Right atrium auricular region (tissue), 2 donors: Measurements from ENCODE around the gene EIF3K. TPM values are rescaled to one million over a fixed set of nuclear protein-coding genes. Genes with fewer than 3 reads are reported as not detected.

Experiments
- DNase-seq: peaks from one replicate; pipeline ENCODE4 v3.0.0-alpha.2; 2019; ENCODE audit warnings: low spot score
- H3K27ac ChIP-seq, 2 donors: fragments of 200-600 bp; sonication (generic); 1 replicate in 1 of 2; 2 replicates in 1 of 2; pipeline ENCODE4 v1.5.1; 2016 to 2019
- H3K27me3 ChIP-seq, 2 donors: fragments of 200-600 bp; sonication (generic); one replicate each; pipeline versions ENCODE4 v1.5.1 to v1.6.0; 2017 to 2019
- H3K36me3 ChIP-seq: fragments of 200-600 bp; sonication (generic); one replicate; pipeline ENCODE4 v1.5.1; 2016
- H3K4me1 ChIP-seq, 2 donors: fragments of 200-600 bp; sonication (generic); one replicate each; pipeline versions ENCODE4 v1.5.1 to v1.6.0; 2017 to 2019
- H3K4me3 ChIP-seq, 2 donors: fragments of 200-600 bp; sonication (generic); 1 replicate in 1 of 2; 2 replicates in 1 of 2; pipeline ENCODE4 v1.5.1; 2017 to 2019; ENCODE audit warnings: mild to moderate bottlenecking in 1 of 2, moderate library complexity in 1 of 2
- H3K9me3 ChIP-seq, 2 donors: fragments of 200-600 bp; sonication (generic); one replicate each; pipeline ENCODE4 v1.5.1; 2019
- total RNA-seq, 2 donors: library from RNA; depleted of rRNA; stranded (reverse); fragments of >200 nt; gene quantifications; one replicate each; pipeline ENCODE4 v1.1.0, GENCODE V29; 2016
- TF ChIP-seq, protein P1 (sequence below), 2 donors: fragments of 200-600 bp; sonication (generic); IDR thresholded peaks; one replicate each; pipeline ENCODE4 v1.5.1; 2019; ENCODE audit warnings: antibody characterized with exemption in 2 of 2

EIF3K gene
- total RNA-seq, 2 donors from 2014 or later = 716 to 786 TPM

GRCh38 chr19:38663957-38664502 lies 45.0 kb downstream of the EIF3K start:
- Histone ChIP-seq H3K36me3 (peaks cover 12% of the 10 kb centered on the region), H3K4me3 (peak overlapping the region; percentile 10 to 28), H3K9me3 (no peaks in the 10 kb centered on the region), H3K27me3 (no peaks in the 10 kb centered on the region), H3K4me1 (peaks cover 0 to 100% of the 10 kb centered on the region in 2 donors), H3K27ac (peak overlapping the region; percentile 97 to 98)
- TF ChIP-seq, protein P1, sequence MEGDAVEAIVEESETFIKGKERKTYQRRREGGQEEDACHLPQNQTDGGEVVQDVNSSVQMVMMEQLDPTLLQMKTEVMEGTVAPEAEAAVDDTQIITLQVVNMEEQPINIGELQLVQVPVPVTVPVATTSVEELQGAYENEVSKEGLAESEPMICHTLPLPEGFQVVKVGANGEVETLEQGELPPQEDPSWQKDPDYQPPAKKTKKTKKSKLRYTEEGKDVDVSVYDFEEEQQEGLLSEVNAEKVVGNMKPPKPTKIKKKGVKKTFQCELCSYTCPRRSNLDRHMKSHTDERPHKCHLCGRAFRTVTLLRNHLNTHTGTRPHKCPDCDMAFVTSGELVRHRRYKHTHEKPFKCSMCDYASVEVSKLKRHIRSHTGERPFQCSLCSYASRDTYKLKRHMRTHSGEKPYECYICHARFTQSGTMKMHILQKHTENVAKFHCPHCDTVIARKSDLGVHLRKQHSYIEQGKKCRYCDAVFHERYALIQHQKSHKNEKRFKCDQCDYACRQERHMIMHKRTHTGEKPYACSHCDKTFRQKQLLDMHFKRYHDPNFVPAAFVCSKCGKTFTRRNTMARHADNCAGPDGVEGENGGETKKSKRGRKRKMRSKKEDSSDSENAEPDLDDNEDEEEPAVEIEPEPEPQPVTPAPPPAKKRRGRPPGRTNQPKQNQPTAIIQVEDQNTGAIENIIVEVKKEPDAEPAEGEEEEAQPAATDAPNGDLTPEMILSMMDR (IDR thresholded peaks at IDR 0.05) = no peak
- no peak for DNase-seq

DNA sequence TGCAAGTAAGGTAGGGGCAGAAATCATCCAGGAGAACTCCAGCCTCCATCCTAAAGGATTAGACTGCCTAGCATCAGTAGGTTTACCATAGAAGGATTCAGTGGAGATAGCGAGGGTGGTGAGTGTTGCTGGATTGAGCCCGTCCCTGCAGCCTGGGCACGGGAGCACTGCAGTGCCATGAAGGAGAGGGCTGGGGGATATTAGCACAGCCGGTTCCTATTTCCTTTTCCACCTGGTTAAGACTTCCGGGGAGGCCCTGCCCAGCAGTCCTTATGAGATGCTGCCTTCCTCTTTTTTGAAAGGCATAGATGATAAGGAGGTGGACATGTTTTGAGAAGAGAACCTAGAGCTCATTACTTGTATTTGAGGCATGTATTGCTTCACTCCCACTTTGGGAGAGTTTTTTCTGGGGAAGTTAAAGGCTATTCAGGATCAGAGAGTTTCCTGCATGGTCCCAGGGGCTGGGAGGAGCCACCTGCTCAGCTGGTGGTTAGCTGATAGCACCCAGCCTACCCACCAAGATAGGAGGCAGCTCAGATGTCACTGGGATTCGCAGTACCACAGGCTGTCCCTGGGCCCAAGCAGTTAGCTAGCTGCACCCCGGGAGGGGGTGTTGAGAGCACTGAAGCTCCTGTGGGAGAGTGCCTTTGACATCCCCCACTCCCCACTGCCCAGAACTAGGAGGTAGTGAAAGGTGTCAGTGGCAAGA lies 45.7 kb downstream of the EIF3K start:
- H3K27ac ChIP-seq = peak overlapping the region; percentile 97 to 98
- DNase-seq = no peak
- TF ChIP-seq, protein P1 (IDR thresholded peaks at IDR 0.05) = no peak
- no peaks in the 10 kb centered on the region for H3K27me3 ChIP-seq
- peaks cover 0 to 100% of the 10 kb centered on the region in 2 donors for H3K4me1 ChIP-seq
- H3K36me3 ChIP-seq = peaks cover 12% of the 10 kb centered on the region
- peak overlapping the region in 1 of 2 donors; percentile 8 for H3K4me3 ChIP-seq
- H3K9me3 ChIP-seq = no peaks in the 10 kb centered on the region

DNA sequence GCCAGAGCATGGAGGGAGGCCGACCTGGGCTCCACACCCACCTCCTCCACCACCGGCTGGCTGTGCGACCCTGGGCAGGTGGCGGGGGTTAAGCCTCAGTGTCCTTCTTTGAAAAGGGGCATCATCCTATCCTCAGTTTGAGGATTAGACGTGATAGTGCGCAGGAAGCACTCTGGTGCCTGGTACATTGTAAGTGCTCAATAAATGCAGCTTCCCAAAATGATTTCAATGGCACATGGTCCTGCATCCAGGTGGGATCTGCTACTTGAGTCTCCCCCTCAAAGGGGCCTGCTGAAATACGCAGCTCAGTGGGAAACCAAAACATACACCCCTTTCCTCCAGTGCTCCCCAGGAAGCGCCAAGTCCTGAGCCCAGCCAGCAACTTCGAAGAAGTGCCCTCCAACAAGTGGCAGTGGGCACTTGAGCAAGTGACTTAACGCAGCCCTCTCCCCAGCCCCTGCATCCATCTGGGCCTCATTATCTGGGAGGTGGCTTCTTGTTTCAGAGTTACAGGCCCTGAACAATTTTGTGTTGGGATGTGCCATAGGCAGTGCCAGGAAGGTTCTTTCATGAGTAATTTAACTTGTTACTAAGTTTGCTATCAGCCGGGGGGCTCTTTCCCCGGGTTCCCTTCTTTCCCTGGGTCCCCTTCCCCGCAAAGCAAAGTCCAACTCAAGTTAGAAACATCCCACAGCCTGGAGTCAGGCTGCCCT lies 46.4 kb downstream of the EIF3K start:
- H3K27ac ChIP-seq = peak overlapping the region; percentile 97 to 98
- DNase-seq = no peak
- H3K4me1 ChIP-seq = peaks cover 0 to 100% of the 10 kb centered on the region in 2 donors
- H3K9me3 ChIP-seq = no peaks in the 10 kb centered on the region
- no peaks in the 10 kb centered on the region for H3K27me3 ChIP-seq
- H3K36me3 ChIP-seq = peaks cover 12% of the 10 kb centered on the region
- TF ChIP-seq, protein P1 (IDR thresholded peaks at IDR 0.05) = no peak
- no peak overlapping the region for H3K4me3 ChIP-seq

GRCh38 chr19:38665950-38666662 lies 47.1 kb downstream of the EIF3K start:
- TF ChIP-seq, protein P1 (IDR thresholded peaks at IDR 0.05) = no peak
- H3K9me3 ChIP-seq = no peaks in the 10 kb centered on the region
- no peaks in the 10 kb centered on the region for H3K27me3 ChIP-seq
- H3K36me3 ChIP-seq = peaks cover 5% of the 10 kb centered on the region
- H3K4me1 ChIP-seq = peaks cover 0 to 100% of the 10 kb centered on the region in 2 donors
- peak; percentile 82 for DNase-seq
- peak overlapping the region; percentile 97 to 98 for H3K27ac ChIP-seq
- no peak overlapping the region for H3K4me3 ChIP-seq

DNA sequence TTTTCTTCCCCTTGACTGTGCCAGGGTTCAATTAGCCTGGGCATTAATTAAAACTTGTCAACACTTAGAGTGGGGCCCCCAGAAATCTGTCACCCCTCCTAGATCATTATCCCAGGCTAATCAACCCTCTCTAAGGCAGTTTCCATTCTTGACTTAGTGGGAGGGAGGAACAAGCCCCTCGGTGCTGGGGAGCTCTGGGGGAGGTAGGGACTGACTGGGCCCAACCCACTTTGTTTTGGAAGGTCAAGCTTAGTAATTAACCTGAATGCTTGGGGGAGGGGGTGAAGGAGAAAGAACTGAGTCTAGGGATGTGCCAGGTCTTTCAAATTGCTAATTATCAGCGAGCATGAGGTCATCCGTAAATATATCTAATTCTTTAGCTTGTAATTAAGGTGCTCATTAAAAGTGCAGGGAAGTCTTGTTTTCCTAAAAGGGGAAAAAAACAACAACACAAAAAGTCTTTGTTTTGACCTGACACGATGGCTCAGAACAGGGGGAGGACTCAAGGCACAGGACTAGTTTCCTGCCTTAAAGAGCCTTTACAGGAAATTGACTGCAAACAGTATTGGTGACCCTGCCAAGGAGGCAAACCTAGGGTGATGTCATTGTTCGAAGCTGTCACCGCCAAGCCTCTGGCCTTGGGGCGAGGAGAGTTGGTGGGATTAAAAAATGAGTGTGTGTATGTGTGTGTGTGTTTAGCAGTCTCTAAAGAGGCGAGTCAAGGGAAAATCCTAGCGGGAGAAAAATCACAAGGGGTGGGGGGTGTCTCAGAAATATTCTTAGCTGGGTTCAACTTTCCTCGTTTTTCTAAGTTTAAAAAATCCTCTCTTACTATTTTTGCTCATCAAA lies 47.9 kb downstream of the EIF3K start:
- peak; percentile 74 for DNase-seq

More for the DNA sequence above, 47.9 kb downstream of the EIF3K start:
- H3K27me3 ChIP-seq = no peaks in the 10 kb centered on the region
- no peak overlapping the region for H3K4me3 ChIP-seq
- TF ChIP-seq, protein P1 (IDR thresholded peaks at IDR 0.05) = no peak
- peaks cover 0 to 100% of the 10 kb centered on the region in 2 donors for H3K4me1 ChIP-seq
- H3K36me3 ChIP-seq = no peaks in the 10 kb centered on the region
- H3K27ac ChIP-seq = peak overlapping the region; percentile 97 to 98
- no peaks in the 10 kb centered on the region for H3K9me3 ChIP-seq
